Colonic mucosa (tissue), 4 donors: Measurements from ENCODE around the gene PPL. TPM values are rescaled to one million over a fixed set of nuclear protein-coding genes. Genes with fewer than 3 reads are reported as not detected.

ENCODE experiments used
- DNase-seq: peaks from one replicate; pipeline ENCODE4 v3.0.0-alpha.2; 2020
- H3K27ac ChIP-seq: fragments of 200-600 bp; one replicate; pipeline ENCODE4 v1.8.0; 2021
- H3K27me3 ChIP-seq: fragments of 200-600 bp; one replicate; pipeline ENCODE4 v1.8.0; 2021
- H3K36me3 ChIP-seq: fragments of 200-600 bp; one replicate; pipeline ENCODE4 v1.8.0; 2021
- H3K4me1 ChIP-seq: fragments of 200-600 bp; one replicate; pipeline ENCODE4 v1.8.0; 2021; ENCODE audit warnings: mild to moderate bottlenecking
- H3K4me3 ChIP-seq: fragments of 200-600 bp; one replicate; pipeline ENCODE4 v1.8.0; 2021
- H3K9ac ChIP-seq, 2 donors: one replicate each; pipeline ENCODE4 v1.7.0; 2013; ENCODE audit warnings: control low read depth in 2 of 2, low read depth in 2 of 2, low read length in 2 of 2
- H3K9me3 ChIP-seq: fragments of 200-600 bp; one replicate; pipeline ENCODE4 v1.8.0; 2021
- intact Hi-C: fragments of 100-400 bp; cut with DNase I; formaldehyde crosslinking; loops from one replicate; pipeline ENCODE4 v1.14.1; 2022
- total RNA-seq, 2 donors: library from RNA; stranded (reverse); fragmentation: NEBNext Ultra II Directional in 1 of 2; extraction: Animal tissue kit (Norgen Biotek cat#: 25700) in 1 of 2; gene quantifications; one replicate each; pipeline ENCODE4 v1.2.1, GENCODE V29; 2021
- TF ChIP-seq, protein P1 (sequence below): fragments of 200-600 bp; IDR thresholded peaks from one replicate; pipeline ENCODE4 v1.8.0; 2022; ENCODE audit warnings: antibody characterized with exemption, mild to moderate bottlenecking
- donor health status: healthy.
- donor health status: DM: no; HTN: no; CAD: no.
- donor health status: DM: no; HTN: no; CAD: no.

Gene PPL
- total RNA-seq, 2 donors from 2014 or later, result 11.5 to 14.1 TPM

DNA sequence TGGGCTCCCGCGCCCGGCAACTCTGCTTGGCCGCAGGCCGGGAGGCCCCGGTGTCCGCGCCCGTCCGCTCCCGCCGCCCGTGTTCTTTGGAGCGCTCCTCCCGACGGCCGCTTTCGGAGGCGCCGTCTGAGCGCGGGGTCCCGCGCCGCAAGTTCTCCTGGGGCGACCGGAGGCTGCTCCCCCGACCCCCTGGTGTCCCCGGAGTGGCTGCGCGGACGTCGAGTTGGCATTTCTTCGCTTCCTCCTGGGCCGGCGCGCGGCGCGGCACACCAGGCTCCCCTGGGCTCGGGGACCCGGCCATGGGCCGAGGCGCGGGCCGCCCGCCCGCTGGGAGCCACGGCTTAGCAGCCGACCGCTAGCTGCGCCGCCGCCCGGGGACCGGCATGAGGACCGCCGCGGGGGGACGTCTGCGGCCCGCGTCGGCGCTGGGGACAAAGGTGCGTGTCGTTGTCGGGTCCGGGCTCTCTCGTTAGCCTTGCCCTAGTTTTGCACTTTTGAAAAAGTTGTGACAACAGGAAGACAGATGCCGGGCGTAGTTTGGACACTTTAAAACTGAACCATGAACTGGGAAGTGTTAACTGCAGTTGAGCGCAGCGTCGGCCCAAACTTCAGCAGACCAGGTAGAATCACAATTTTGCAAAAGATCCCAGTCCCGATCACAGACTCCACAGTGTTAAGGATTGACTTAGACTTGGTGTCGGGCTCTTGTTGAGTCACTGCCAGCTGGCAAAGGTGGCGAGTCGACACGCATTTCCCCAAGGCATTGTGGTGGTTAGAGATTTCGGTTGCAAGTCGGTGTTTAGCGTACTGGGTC lies 89.0 kb downstream of the PPL start:
- Histone ChIP-seq H3K9me3 (no peaks in the 10 kb centered on the region), H3K27ac (peak overlapping the region; percentile 98), H3K4me3 (peak overlapping the region; percentile 87), H3K36me3 (peaks cover 5% of the 10 kb centered on the region), H3K9ac (peak overlapping the region; percentile 95 to 96), H3K27me3 (no peaks in the 10 kb centered on the region), H3K4me1 (peaks cover 34% of the 10 kb centered on the region)
- TF ChIP-seq, protein P1, sequence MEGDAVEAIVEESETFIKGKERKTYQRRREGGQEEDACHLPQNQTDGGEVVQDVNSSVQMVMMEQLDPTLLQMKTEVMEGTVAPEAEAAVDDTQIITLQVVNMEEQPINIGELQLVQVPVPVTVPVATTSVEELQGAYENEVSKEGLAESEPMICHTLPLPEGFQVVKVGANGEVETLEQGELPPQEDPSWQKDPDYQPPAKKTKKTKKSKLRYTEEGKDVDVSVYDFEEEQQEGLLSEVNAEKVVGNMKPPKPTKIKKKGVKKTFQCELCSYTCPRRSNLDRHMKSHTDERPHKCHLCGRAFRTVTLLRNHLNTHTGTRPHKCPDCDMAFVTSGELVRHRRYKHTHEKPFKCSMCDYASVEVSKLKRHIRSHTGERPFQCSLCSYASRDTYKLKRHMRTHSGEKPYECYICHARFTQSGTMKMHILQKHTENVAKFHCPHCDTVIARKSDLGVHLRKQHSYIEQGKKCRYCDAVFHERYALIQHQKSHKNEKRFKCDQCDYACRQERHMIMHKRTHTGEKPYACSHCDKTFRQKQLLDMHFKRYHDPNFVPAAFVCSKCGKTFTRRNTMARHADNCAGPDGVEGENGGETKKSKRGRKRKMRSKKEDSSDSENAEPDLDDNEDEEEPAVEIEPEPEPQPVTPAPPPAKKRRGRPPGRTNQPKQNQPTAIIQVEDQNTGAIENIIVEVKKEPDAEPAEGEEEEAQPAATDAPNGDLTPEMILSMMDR, result no peak
- DNase-seq, result peak; percentile 53
- intact Hi-C loops, result no loop called here

DNA sequence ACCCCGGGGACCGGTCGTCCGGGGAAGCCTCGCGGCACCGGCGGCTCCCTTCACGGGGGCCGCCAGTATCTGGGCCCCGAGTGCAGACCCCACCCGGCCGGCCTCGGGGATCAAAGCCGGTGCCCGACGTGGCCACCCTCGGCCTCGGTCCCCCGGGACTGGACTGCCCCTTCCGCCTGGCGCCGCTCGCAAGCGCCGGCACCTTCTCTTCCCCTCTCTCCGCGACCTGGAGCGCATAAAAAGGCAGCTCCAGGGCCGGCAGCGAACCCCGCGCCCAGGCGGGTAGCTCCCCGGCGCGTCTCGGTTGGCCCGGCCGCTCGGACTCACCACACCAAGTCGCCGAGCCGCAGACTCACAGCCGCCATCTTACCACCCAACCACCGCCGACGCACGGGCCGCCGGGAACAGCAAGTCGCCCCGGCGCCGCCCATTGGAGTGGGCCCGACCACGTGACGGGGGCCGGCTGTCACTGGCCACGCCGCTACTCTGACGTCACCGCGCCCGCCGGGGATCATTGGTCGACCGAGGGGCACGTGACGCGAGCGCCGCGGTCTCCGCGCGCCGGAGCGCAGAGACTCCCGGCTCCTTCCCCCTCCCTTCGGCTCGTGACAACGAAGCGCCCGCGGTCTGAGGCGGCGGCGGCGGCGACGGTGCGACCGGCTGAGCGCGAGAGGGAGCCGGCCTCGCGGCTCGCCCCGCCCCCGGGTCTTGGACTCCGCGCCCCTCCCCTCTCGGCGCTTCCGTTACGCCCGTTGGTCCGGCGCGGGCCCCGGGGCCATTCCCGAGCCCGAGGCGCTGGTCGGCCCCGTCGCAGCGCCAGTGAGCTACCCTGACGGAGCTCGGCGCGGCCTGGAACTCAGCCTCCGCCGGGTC lies 89.8 kb downstream of the PPL start, which contains the start of the genes GLYR1 and UBN1:
Gene GLYR1 (minus strand): TSS at position 388 of the 873 bp plus-strand sequence. CDS start 23 bp downstream, at position 365.
Gene UBN1 (plus strand): TSS at position 581 of the 873 bp plus-strand sequence. CDS start 5,437 bp downstream, outside the sequence.
- intact Hi-C loops, result no loop called here
- H3K27me3 ChIP-seq, result no peaks in the 10 kb centered on the region
- H3K4me1 ChIP-seq, result peaks cover 30% of the 10 kb centered on the region
- H3K4me3 ChIP-seq, result peak within 1 kb of the TSS; percentile 87
- peak within 1 kb of the TSS; percentile 95 to 96 for H3K9ac ChIP-seq
- TF ChIP-seq, protein P1, result no peak
- peak; percentile 99 for DNase-seq
- peak within 1 kb of the TSS; percentile 98 for H3K27ac ChIP-seq
- H3K36me3 ChIP-seq, result peaks cover 12% of the 10 kb centered on the region
- H3K9me3 ChIP-seq, result no peaks in the 10 kb centered on the region

GRCh38 chr16:4846503-4846900 lies 90.4 kb downstream of the PPL start:
- intact Hi-C loops, result no loop called here

DNA sequence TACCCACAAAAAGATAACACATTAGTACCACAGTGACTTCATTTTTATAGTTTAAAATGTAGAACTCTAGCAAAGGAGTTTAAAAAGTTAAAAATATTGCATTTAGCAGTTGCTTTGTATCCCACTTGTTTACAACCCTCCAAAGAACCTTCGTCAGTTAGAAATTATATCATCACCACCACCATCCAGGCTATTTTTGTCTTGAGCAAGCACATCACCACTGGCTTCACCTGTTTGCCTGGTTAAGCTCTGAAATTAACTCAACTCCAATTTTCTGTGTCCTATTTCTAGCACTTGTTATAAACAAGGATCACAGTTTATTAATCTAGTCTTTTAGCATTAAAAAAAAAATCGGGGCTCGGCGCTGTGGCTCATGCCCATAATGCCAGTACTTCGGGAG lies 96.0 kb downstream of the PPL start:
- TF ChIP-seq, protein P1, result no peak
- no peak for DNase-seq
- intact Hi-C loops, result loop anchor here (5.0 kb wide), 1 partner anchor 116 kb away; the partner anchor contains the start of gene SEC14L5

More at GRCh38 chr16:4846503-4846900, 90.4 kb downstream of the PPL start:
- Histone ChIP-seq H3K4me1 (peaks cover 30% of the 10 kb centered on the region), H3K9me3 (no peaks in the 10 kb centered on the region), H3K4me3 (peak overlapping the region; percentile 87), H3K27ac (peak overlapping the region; percentile 98), H3K27me3 (no peaks in the 10 kb centered on the region), H3K36me3 (peaks cover 12% of the 10 kb centered on the region), H3K9ac (peak overlapping the region; percentile 90 to 96)
- TF ChIP-seq, protein P1, result no peak
- peak; percentile 79 for DNase-seq

GRCh38 chr16:4839942-4840341 lies 97.0 kb downstream of the PPL start:
- intact Hi-C loops, result loop anchor here (5.0 kb wide), 1 partner anchor 117 kb away; the partner anchor contains the start of gene SEC14L5
- Histone ChIP-seq H3K9me3 (no peaks in the 10 kb centered on the region), H3K4me1 (no peaks in the 10 kb centered on the region), H3K27ac (no peak overlapping the region), H3K9ac (no peak overlapping the region), H3K36me3 (peaks cover 19% of the 10 kb centered on the region), H3K4me3 (no peak overlapping the region), H3K27me3 (no peaks in the 10 kb centered on the region)
- DNase-seq, result no peak
- TF ChIP-seq, protein P1, result no peak

More for the DNA sequence above, 96.0 kb downstream of the PPL start:
- no peak overlapping the region for H3K9ac ChIP-seq
- no peak overlapping the region for H3K27ac ChIP-seq
- H3K27me3 ChIP-seq, result no peaks in the 10 kb centered on the region
- H3K9me3 ChIP-seq, result no peaks in the 10 kb centered on the region
- H3K4me3 ChIP-seq, result no peak overlapping the region
- H3K36me3 ChIP-seq, result peaks cover 19% of the 10 kb centered on the region
- H3K4me1 ChIP-seq, result peaks cover 8% of the 10 kb centered on the region
